H9 (cell line): ENCODE measurements around the gene PAK6. TPM values are rescaled to one million over a fixed set of nuclear protein-coding genes. Genes with fewer than 3 reads are reported as not detected.

Experiments used
- DNase-seq: peaks from one replicate; pipeline ENCODE4 v3.0.0-alpha.2; 2017
- H2AFZ ChIP-seq: one replicate; pipeline ENCODE4 v1.6.1; 2013; ENCODE audit warnings: mild to moderate bottlenecking, low read length, control low read depth, moderate library complexity
- H2AK5ac ChIP-seq: 2 replicates; pipeline ENCODE4 v1.6.1; 2013; ENCODE audit warnings: low read length, control low read depth, mixed read lengths; ENCODE audit not compliant: insufficient read length
- H2BK120ac ChIP-seq: one replicate; pipeline ENCODE4 v1.6.1; 2013; ENCODE audit warnings: low read depth, mild to moderate bottlenecking, low read length, control low read depth, inconsistent platforms; ENCODE audit not compliant: poor library complexity, severe bottlenecking
- H2BK12ac ChIP-seq: 2 replicates; pipeline ENCODE4 v1.6.1; 2013; ENCODE audit warnings: low read length, control low read depth, mixed read lengths, low read depth; ENCODE audit not compliant: insufficient read length
- H2BK15ac ChIP-seq: 2 replicates; pipeline ENCODE4 v1.6.1; 2013; ENCODE audit warnings: low read depth, low read length, control low read depth
- H2BK20ac ChIP-seq: one replicate; pipeline ENCODE4 v1.6.1; 2013; ENCODE audit warnings: low read depth, mild to moderate bottlenecking, low read length, control low read depth, inconsistent platforms; ENCODE audit not compliant: poor library complexity, severe bottlenecking
- H2BK5ac ChIP-seq: 2 replicates; pipeline ENCODE4 v1.6.1; 2013; ENCODE audit warnings: low read length, control low read depth, mixed read lengths; ENCODE audit not compliant: insufficient read length
- H3K14ac ChIP-seq: 2 replicates; pipeline ENCODE4 v1.6.1; 2013; ENCODE audit warnings: low read length, control low read depth; ENCODE audit not compliant: insufficient read depth
- H3K18ac ChIP-seq: 2 replicates; pipeline ENCODE4 v1.6.1; 2013; ENCODE audit warnings: low read depth, mild to moderate bottlenecking, mixed read lengths, low read length, control low read depth; ENCODE audit not compliant: insufficient read length
- H3K23ac ChIP-seq: 2 replicates; pipeline ENCODE4 v1.6.1; 2013; ENCODE audit warnings: low read length, control low read depth, mixed read lengths, low read depth; ENCODE audit not compliant: insufficient read length
- H3K23me2 ChIP-seq: 2 replicates; pipeline ENCODE4 v1.6.1; 2013; ENCODE audit warnings: low read depth, mild to moderate bottlenecking, mixed read lengths, low read length, control low read depth; ENCODE audit not compliant: insufficient read length, poor library complexity, severe bottlenecking
- H3K27ac ChIP-seq: 2 replicates; pipeline ENCODE4 v1.5.1; 2013; ENCODE audit warnings: low read length, control low read depth, mixed read lengths, low read depth; ENCODE audit not compliant: insufficient read length
- H3K27me3 ChIP-seq: 2 replicates; pipeline ENCODE4 v1.6.1; 2013; ENCODE audit warnings: low read length, control low read depth, inconsistent platforms; ENCODE audit not compliant: insufficient read depth
- H3K4ac ChIP-seq: 2 replicates; pipeline ENCODE4 v1.6.1; 2013; ENCODE audit warnings: low read depth, mild to moderate bottlenecking, control low read depth, inconsistent platforms, low read length, moderate library complexity
- H3K4me1 ChIP-seq: 2 replicates; pipeline ENCODE4 v1.6.1; 2013; ENCODE audit warnings: low read length, control low read depth, inconsistent platforms; ENCODE audit not compliant: insufficient read depth
- H3K4me2 ChIP-seq: 2 replicates; pipeline ENCODE4 v1.6.1; 2013; ENCODE audit warnings: low read length, control low read depth, mixed read lengths; ENCODE audit not compliant: insufficient read length, insufficient read depth
- H3K56ac ChIP-seq: 2 replicates; pipeline ENCODE4 v1.6.1; 2013; ENCODE audit warnings: low read depth, mild to moderate bottlenecking, mixed read lengths, low read length, control low read depth; ENCODE audit not compliant: insufficient read length
- H3K79me1 ChIP-seq: 2 replicates; pipeline ENCODE4 v1.6.1; 2013; ENCODE audit warnings: low read depth, mild to moderate bottlenecking, moderate library complexity, low read length, control low read depth, inconsistent platforms; ENCODE audit not compliant: insufficient read depth, poor library complexity, severe bottlenecking
- H3K79me2 ChIP-seq: 2 replicates; pipeline ENCODE4 v1.6.1; 2013; ENCODE audit warnings: low read length, control low read depth, inconsistent platforms; ENCODE audit not compliant: insufficient read depth
- H3K9ac ChIP-seq: 2 replicates; pipeline ENCODE4 v1.6.1; 2013; ENCODE audit warnings: low read length, control low read depth, mixed read lengths; ENCODE audit not compliant: insufficient read length; ENCODE audit errors: extremely low read depth
- H3K9me3 ChIP-seq: one replicate; pipeline ENCODE4 v1.6.1; 2013; ENCODE audit warnings: low read depth, low read length, inconsistent platforms; ENCODE audit not compliant: control insufficient read depth
- H3T11ph ChIP-seq: one replicate; pipeline ENCODE4 v1.6.1; 2013; ENCODE audit warnings: mild to moderate bottlenecking, low read length, control low read depth, inconsistent platforms
- H4K20me1 ChIP-seq: one replicate; pipeline ENCODE4 v1.6.1; 2013; ENCODE audit not compliant: control insufficient read depth, insufficient read length, insufficient read depth
- H4K5ac ChIP-seq: 2 replicates; pipeline ENCODE4 v1.6.1; 2013; ENCODE audit warnings: low read depth, mild to moderate bottlenecking, mixed read lengths, low read length, control low read depth; ENCODE audit not compliant: insufficient read length
- H4K8ac ChIP-seq: replicated peaks from 2 replicates; pipeline ENCODE4 v1.6.1; 2013; ENCODE audit warnings: low read length, control low read depth, mixed read lengths, low read depth; ENCODE audit not compliant: insufficient read length
- H4K91ac ChIP-seq: 2 replicates; pipeline ENCODE4 v1.6.1; 2013; ENCODE audit warnings: low read depth, mild to moderate bottlenecking, moderate library complexity, mixed read lengths, low read length, control low read depth; ENCODE audit not compliant: insufficient read length
- H3K27ac Mint-ChIP-seq, 3 experiments: 2 replicates in 2 of 3; 3 replicates in 1 of 3; pipeline ENCODE4 v1.8.0; 2020 to 2021; ENCODE audit warnings: mixed read lengths in 3 of 3, mild to moderate bottlenecking in 1 of 3, moderate library complexity in 1 of 3
- H3K27me3 Mint-ChIP-seq: 2 replicates; pipeline ENCODE4 v1.8.0; 2021; ENCODE audit warnings: low read depth, mild to moderate bottlenecking, moderate library complexity, mixed read lengths
- H3K36me3 Mint-ChIP-seq, 3 experiments: 2 replicates in 2 of 3; 3 replicates in 1 of 3; pipeline ENCODE4 v1.8.0; 2020 to 2021; ENCODE audit warnings: low read depth in 3 of 3, mixed read lengths in 3 of 3; ENCODE audit not compliant: insufficient read depth in 1 of 3
- H3K4me1 Mint-ChIP-seq, 2 experiments: 2 replicates each; pipeline ENCODE4 v1.8.0; 2020; ENCODE audit warnings: mixed read lengths in 2 of 2
- H3K4me3 Mint-ChIP-seq, 2 experiments: 2 replicates in 1 of 2; 3 replicates in 1 of 2; pipeline ENCODE4 v1.8.0; 2020 to 2021; ENCODE audit warnings: mild to moderate bottlenecking in 2 of 2, mixed read lengths in 2 of 2, moderate library complexity in 1 of 2
- H3K9me3 Mint-ChIP-seq, 2 experiments: 2 replicates in 1 of 2; 3 replicates in 1 of 2; pipeline ENCODE4 v1.8.0; 2020; ENCODE audit warnings: mild to moderate bottlenecking in 2 of 2, mixed read lengths in 2 of 2, moderate library complexity in 1 of 2
- CTCF ChIP-seq: fragments of 200-600 bp; sonication (generic); conservative IDR thresholded peaks from 3 replicates; pipeline ENCODE4 v1.8.0; 2021; ENCODE audit warnings: antibody characterized with exemption, mild to moderate bottlenecking
- WGBS: extraction: QIAGEN DNeasy Blood & Tissue Kit; methylation state at CpG from one replicate; pipeline ENCODE4 v1.1.7; 2013; ENCODE audit warnings: missing lambda C conversion rate, low lambda C conversion rate, mixed read lengths; ENCODE audit not compliant: insufficient read length; ENCODE audit errors: extremely low coverage; 5-methylcytosine and 5-hydroxymethylcytosine counted together
- total RNA-seq: library from RNA; stranded (reverse); gene quantifications from 2 replicates; pipeline ENCODE4 v1.2.1, GENCODE V29; 2021

PAK6 gene
- total RNA-seq, 1 experiment from 2014 or later: 7.4 TPM

GRCh38 chr15:40296561-40297230, 57.8 kb downstream of the PAK6 start:
- Mint-ChIP-seq H3K4me1 (peaks cover 14 to 28% of the 10 kb centered on the region in 2 experiments), H3K9me3 (peaks cover 15% of the 10 kb centered on the region in 2 experiments), H3K36me3 (peaks cover 2 to 16% (median 5%) of the 10 kb centered on the region in 3 experiments; a peak in 5 of 7 replicates), H3K27ac (no peak overlapping the region; a peak in 1 of 7 replicates), H3K27me3 (peaks cover 61% of the 10 kb centered on the region), H3K4me3 (peak overlapping the region in 1 of 2 experiments; percentile 32; a peak in 1 of 5 replicates)
- Histone ChIP-seq H3K18ac (no peak overlapping the region), H3K56ac (no peak overlapping the region), H3K14ac (no peak overlapping the region; the same call in 1 of the 2 replicates), H3K9ac (no peak overlapping the region), H3K79me2 (no peaks in the 10 kb centered on the region), H4K91ac (no peak overlapping the region), H4K20me1 (no peaks in the 10 kb centered on the region), H4K5ac (no peak overlapping the region), H4K8ac (no peak overlapping the region), H2BK20ac (no peak overlapping the region), H3K27me3 (peaks cover 12% of the 10 kb centered on the region; the same call in 1 of the 2 replicates), H2BK12ac (no peak overlapping the region), H3K23me2 (no peaks in the 10 kb centered on the region), H2AK5ac (no peak overlapping the region), H3K9me3 (no peaks in the 10 kb centered on the region), H3K4ac (no peak overlapping the region), H2BK120ac (no peak overlapping the region), H3K23ac (no peak overlapping the region), H3T11ph (no peak overlapping the region), H3K27ac (no peak overlapping the region), H2BK5ac (no peak overlapping the region), H3K4me1 (no peaks in the 10 kb centered on the region; the same call in 1 of the 2 replicates), H2AFZ (no peak overlapping the region), H3K79me1 (no peaks in the 10 kb centered on the region), H2BK15ac (no peak overlapping the region), H3K4me2 (no peak overlapping the region)
- WGBS: no CpG with 5 or more reads among the region's 5 CpGs
- DNase-seq: no peak
- no peak for TF ChIP-seq CTCF
